OCI-LY1 (cell line): ENCODE results near the gene MMADHC.

ENCODE experiments used
- H2AFZ ChIP-seq: fragments of 200-600 bp; sonication (generic), shearing (Covaris generic); 2 replicates; pipeline ENCODE4 v1.6.0; 2014; ENCODE audit warnings: antibody characterized with exemption, mild to moderate bottlenecking, low read length
- H3F3A ChIP-seq: fragments of 200-600 bp; sonication (generic), shearing (Covaris generic); 2 replicates; pipeline ENCODE4 v1.6.0; 2014; ENCODE audit warnings: mild to moderate bottlenecking, antibody characterized with exemption, low read length, moderate library complexity; ENCODE audit not compliant: insufficient read depth
- H3K27ac ChIP-seq: fragments of 200-600 bp; sonication (generic); 2 replicates; pipeline ENCODE4 v1.5.1; 2014; ENCODE audit warnings: low read length, mixed run types, mild to moderate bottlenecking, low read depth; ENCODE audit not compliant: poor library complexity, severe bottlenecking
- H3K27me3 ChIP-seq: fragments of 200-600 bp; sonication (generic); 2 replicates; pipeline ENCODE4 v1.6.0; 2014; ENCODE audit warnings: antibody characterized with exemption, mild to moderate bottlenecking, low read length, moderate library complexity; ENCODE audit not compliant: insufficient read depth
- H3K36me3 ChIP-seq: fragments of 200-600 bp; sonication (generic); 2 replicates; pipeline ENCODE4 v1.6.1; 2014; ENCODE audit warnings: mild to moderate bottlenecking, antibody characterized with exemption, low read length, moderate library complexity, mixed read lengths; ENCODE audit not compliant: insufficient read depth
- H3K4me1 ChIP-seq: fragments of 200-600 bp; sonication (generic); 2 replicates; pipeline ENCODE4 v1.5.1; 2014; ENCODE audit warnings: mild to moderate bottlenecking, low read length, moderate library complexity; ENCODE audit not compliant: insufficient read depth, severe bottlenecking
- H3K4me2 ChIP-seq: fragments of 200-600 bp; sonication (generic), shearing (Covaris generic); 2 replicates; pipeline ENCODE4 v1.6.1; 2014; ENCODE audit warnings: low read length
- H3K4me3 ChIP-seq: fragments of 200-600 bp; sonication (generic); 2 replicates; pipeline ENCODE4 v1.5.1; 2014; ENCODE audit warnings: low read length, low read depth, mild to moderate bottlenecking, mixed read lengths; ENCODE audit not compliant: poor library complexity, severe bottlenecking
- H3K79me2 ChIP-seq: fragments of 200-600 bp; shearing (Covaris generic); 2 replicates; pipeline ENCODE4 v1.6.1; 2016; ENCODE audit warnings: mixed run types, low read length, mixed read lengths; ENCODE audit not compliant: insufficient read depth
- H3K9ac ChIP-seq: fragments of 200-600 bp; sonication (generic), shearing (Covaris generic); 2 replicates; pipeline ENCODE4 v1.6.1; 2014; ENCODE audit warnings: mild to moderate bottlenecking, low read length, mixed read lengths
- H3K9me2 ChIP-seq: fragments of 200-600 bp; sonication (generic), shearing (Covaris generic); 2 replicates; pipeline ENCODE4 v1.6.1; 2014; ENCODE audit warnings: low read depth, mild to moderate bottlenecking, low read length, mixed read lengths
- H3K9me3 ChIP-seq: fragments of 200-600 bp; shearing (Covaris generic); 2 replicates; pipeline ENCODE4 v1.6.1; 2014; ENCODE audit warnings: low read length, mixed read lengths
- H4K20me1 ChIP-seq: fragments of 200-600 bp; sonication (generic), shearing (Covaris generic); 2 replicates; pipeline ENCODE4 v1.6.0; 2016; ENCODE audit warnings: mild to moderate bottlenecking, low read length; ENCODE audit not compliant: insufficient read depth
- EZH2 ChIP-seq: fragments of 200-600 bp; sonication (generic), shearing (Covaris generic); IDR thresholded peaks from 2 replicates; pipeline ENCODE4 v1.8.0; 2017; ENCODE audit warnings: borderline replicate concordance, mixed run types, mild to moderate bottlenecking, antibody characterized with exemption, low read length, moderate library complexity, mixed read lengths
- TF ChIP-seq, protein P1 (sequence below): fragments of 200-600 bp; sonication (generic), shearing (Covaris generic); IDR thresholded peaks from 2 replicates; pipeline ENCODE4 v1.5.1; 2017; ENCODE audit warnings: mild to moderate bottlenecking, antibody characterized with exemption, low read length, moderate library complexity, mixed read lengths

Gene MMADHC

DNA sequence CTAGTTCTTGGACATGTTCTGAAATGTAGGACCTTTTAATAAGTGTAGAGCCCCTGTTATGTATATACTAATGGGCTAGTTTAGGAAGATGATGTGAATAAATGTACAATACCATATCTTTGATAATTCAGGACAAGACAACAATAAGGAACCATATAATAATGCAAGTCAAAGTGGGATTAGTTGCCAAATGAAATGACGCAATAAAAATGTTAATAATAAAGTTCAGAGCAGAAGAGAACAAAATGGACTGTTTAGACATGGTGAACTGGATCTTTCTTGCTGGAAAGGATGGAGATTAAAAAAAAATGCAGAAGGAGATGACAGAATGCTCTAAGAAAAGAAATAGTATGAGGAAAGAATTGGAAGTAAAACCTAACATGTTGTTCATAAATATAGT, 43.7 kb downstream of the MMADHC start:
- Histone ChIP-seq H3K79me2 (no peaks in the 10 kb centered on the region), H3K36me3 (no peaks in the 10 kb centered on the region), H2AFZ (no peak overlapping the region)

DNA sequence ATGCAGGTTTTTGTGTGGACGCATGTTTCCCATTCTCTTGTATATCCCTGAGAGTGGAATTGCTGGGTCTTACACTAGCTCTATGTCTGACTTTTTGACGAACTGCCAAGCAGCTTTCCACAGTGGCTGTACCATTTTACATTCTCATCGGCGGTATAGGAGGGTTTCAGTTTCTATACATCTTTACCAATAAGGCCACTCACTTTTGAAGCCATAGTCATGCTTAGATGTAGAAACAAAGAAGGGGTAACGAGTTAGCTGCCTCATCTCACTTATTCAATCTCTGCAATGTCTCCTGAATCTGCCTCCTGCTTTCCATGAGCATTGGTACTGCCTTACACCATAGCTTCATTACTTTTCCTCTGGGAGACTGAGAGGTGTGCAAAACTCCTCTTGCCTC, 47.4 kb downstream of the MMADHC start:
- no peaks in the 10 kb centered on the region for H3K27me3 ChIP-seq
- H4K20me1 ChIP-seq: no peaks in the 10 kb centered on the region
- H3K9me3 ChIP-seq: no peaks in the 10 kb centered on the region
- H3K4me2 ChIP-seq: no peak overlapping the region
- H3K4me3 ChIP-seq: no peak overlapping the region
- no peak overlapping the region for H2AFZ ChIP-seq
- no peak overlapping the region for H3K27ac ChIP-seq
- TF ChIP-seq EZH2: no peak
- TF ChIP-seq, protein P1, sequence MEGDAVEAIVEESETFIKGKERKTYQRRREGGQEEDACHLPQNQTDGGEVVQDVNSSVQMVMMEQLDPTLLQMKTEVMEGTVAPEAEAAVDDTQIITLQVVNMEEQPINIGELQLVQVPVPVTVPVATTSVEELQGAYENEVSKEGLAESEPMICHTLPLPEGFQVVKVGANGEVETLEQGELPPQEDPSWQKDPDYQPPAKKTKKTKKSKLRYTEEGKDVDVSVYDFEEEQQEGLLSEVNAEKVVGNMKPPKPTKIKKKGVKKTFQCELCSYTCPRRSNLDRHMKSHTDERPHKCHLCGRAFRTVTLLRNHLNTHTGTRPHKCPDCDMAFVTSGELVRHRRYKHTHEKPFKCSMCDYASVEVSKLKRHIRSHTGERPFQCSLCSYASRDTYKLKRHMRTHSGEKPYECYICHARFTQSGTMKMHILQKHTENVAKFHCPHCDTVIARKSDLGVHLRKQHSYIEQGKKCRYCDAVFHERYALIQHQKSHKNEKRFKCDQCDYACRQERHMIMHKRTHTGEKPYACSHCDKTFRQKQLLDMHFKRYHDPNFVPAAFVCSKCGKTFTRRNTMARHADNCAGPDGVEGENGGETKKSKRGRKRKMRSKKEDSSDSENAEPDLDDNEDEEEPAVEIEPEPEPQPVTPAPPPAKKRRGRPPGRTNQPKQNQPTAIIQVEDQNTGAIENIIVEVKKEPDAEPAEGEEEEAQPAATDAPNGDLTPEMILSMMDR: no peak
- no peaks in the 10 kb centered on the region for H3F3A ChIP-seq
- no peaks in the 10 kb centered on the region for H3K79me2 ChIP-seq
- H3K9me2 ChIP-seq: no peaks in the 10 kb centered on the region
- H3K4me1 ChIP-seq: no peaks in the 10 kb centered on the region
- no peaks in the 10 kb centered on the region for H3K36me3 ChIP-seq
- no peak overlapping the region for H3K9ac ChIP-seq

More for the DNA sequence above, 43.7 kb downstream of the MMADHC start:
- Histone ChIP-seq H3F3A (no peaks in the 10 kb centered on the region), H3K4me3 (no peak overlapping the region), H3K9ac (no peak overlapping the region), H4K20me1 (no peaks in the 10 kb centered on the region), H3K9me2 (no peaks in the 10 kb centered on the region), H3K4me2 (no peak overlapping the region), H3K27ac (no peak overlapping the region), H3K9me3 (no peaks in the 10 kb centered on the region), H3K4me1 (no peaks in the 10 kb centered on the region), H3K27me3 (no peaks in the 10 kb centered on the region)
- TF ChIP-seq, protein P1: no peak
- TF ChIP-seq EZH2: no peak

DNA sequence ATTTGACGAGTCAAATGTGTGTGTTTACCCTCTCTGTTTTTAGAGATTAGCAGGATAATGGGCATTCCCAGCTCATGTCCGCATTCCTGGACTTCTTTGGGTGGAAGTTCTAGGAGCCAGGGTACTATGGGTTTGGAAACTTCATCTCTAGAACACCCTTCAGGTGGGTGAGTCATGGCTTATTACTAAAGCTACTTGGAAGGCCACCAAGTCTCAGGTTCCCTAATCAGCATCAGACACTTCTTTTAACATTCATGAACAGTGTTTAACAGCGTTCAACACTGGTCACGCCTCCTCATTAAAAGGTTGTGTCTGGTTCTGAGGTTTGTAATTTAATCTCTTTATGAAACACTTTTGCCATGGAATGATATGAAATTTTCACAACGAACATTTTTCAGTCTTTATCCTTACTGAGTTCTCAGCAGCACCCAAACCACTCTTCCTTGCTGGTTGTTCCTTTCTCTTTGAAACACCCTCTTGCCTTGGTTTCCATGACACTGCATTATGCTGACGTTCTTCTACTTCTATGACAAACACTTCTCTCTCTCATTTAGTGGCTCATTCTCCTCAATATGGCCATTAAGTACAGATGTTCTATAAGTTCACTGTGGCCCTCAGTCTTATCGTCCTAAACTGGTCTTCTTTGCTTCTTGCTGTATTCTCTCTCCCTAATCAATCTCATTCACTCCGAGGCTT, 49.3 kb downstream of the MMADHC start:
- no peaks in the 10 kb centered on the region for H4K20me1 ChIP-seq
- no peaks in the 10 kb centered on the region for H3K4me1 ChIP-seq
- no peaks in the 10 kb centered on the region for H3K9me3 ChIP-seq
- H3K27ac ChIP-seq: no peak overlapping the region
- no peak overlapping the region for H2AFZ ChIP-seq
- TF ChIP-seq, protein P1: no peak
- TF ChIP-seq EZH2: no peak
- H3K36me3 ChIP-seq: no peaks in the 10 kb centered on the region
- no peaks in the 10 kb centered on the region for H3F3A ChIP-seq
- no peak overlapping the region for H3K9ac ChIP-seq
- no peak overlapping the region for H3K4me2 ChIP-seq
- no peaks in the 10 kb centered on the region for H3K79me2 ChIP-seq
- H3K9me2 ChIP-seq: no peaks in the 10 kb centered on the region
- no peaks in the 10 kb centered on the region for H3K27me3 ChIP-seq
- H3K4me3 ChIP-seq: no peak overlapping the region
